DND-41 (cell line): ENCODE results near the gene GLDN.

Experiments
- EZH2 ChIP-seq: IDR thresholded peaks from 3 replicates; pipeline ENCODE4 v1.6.1; 2012; ENCODE audit warnings: borderline replicate concordance, low read depth, mild to moderate bottlenecking, moderate library complexity, low read length, inconsistent platforms; ENCODE audit not compliant: severe bottlenecking
- TF ChIP-seq, protein P1 (sequence below): IDR thresholded peaks from 2 replicates; pipeline ENCODE4 v1.5.1; 2012; ENCODE audit warnings: borderline replicate concordance, low read length, moderate library complexity, mild to moderate bottlenecking; ENCODE audit not compliant: poor library complexity, severe bottlenecking; ENCODE audit errors: extremely low read depth

DNA sequence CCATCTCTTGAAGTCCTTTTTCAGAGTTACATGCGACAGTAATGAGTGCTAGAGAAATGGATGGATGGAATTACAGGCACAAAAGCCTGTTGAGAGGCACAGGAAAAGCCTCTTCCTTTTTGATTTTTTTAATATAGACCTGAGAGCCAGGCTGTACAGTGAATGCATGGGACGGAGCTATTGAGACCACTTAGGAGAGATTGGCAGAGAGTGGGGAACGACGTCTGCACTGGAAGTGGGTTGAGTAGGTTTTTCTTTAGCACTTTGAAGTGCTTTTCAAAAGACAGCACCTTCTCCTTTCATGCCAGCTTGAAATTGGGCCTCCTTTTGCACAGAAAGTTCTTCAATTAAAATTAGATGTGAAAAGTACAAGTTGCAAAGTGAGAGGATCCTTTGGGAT lies 37.0 kb downstream of the GLDN start:
- TF ChIP-seq EZH2, result no peak
- TF ChIP-seq, protein P1, sequence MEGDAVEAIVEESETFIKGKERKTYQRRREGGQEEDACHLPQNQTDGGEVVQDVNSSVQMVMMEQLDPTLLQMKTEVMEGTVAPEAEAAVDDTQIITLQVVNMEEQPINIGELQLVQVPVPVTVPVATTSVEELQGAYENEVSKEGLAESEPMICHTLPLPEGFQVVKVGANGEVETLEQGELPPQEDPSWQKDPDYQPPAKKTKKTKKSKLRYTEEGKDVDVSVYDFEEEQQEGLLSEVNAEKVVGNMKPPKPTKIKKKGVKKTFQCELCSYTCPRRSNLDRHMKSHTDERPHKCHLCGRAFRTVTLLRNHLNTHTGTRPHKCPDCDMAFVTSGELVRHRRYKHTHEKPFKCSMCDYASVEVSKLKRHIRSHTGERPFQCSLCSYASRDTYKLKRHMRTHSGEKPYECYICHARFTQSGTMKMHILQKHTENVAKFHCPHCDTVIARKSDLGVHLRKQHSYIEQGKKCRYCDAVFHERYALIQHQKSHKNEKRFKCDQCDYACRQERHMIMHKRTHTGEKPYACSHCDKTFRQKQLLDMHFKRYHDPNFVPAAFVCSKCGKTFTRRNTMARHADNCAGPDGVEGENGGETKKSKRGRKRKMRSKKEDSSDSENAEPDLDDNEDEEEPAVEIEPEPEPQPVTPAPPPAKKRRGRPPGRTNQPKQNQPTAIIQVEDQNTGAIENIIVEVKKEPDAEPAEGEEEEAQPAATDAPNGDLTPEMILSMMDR, result no peak
